ENCODE results near the gene DGKI.

- TF ChIP-seq CTCF (IDR thresholded peaks at IDR 0.05) (no peak), POLR2A (IDR thresholded peaks at IDR 0.05) (no peak)
Measured at GRCh38 chr7:137734221-137734620, 112.6 kb downstream of the DGKI start.
